H9 (cell line): ENCODE results near the gene RBFOX2. TPM values are rescaled to one million over a fixed set of nuclear protein-coding genes. Genes with fewer than 3 reads are reported as not detected.

Experiments used
- DNase-seq: peaks from one replicate; pipeline ENCODE4 v3.0.0-alpha.2; 2017
- H2AFZ ChIP-seq: one replicate; pipeline ENCODE4 v1.6.1; 2013; ENCODE audit warnings: mild to moderate bottlenecking, low read length, control low read depth, moderate library complexity
- H2AK5ac ChIP-seq: 2 replicates; pipeline ENCODE4 v1.6.1; 2013; ENCODE audit warnings: low read length, control low read depth, mixed read lengths; ENCODE audit not compliant: insufficient read length
- H2BK120ac ChIP-seq: one replicate; pipeline ENCODE4 v1.6.1; 2013; ENCODE audit warnings: low read depth, mild to moderate bottlenecking, low read length, control low read depth, inconsistent platforms; ENCODE audit not compliant: poor library complexity, severe bottlenecking
- H2BK12ac ChIP-seq: 2 replicates; pipeline ENCODE4 v1.6.1; 2013; ENCODE audit warnings: low read length, control low read depth, mixed read lengths, low read depth; ENCODE audit not compliant: insufficient read length
- H2BK15ac ChIP-seq: 2 replicates; pipeline ENCODE4 v1.6.1; 2013; ENCODE audit warnings: low read depth, low read length, control low read depth
- H2BK20ac ChIP-seq: one replicate; pipeline ENCODE4 v1.6.1; 2013; ENCODE audit warnings: low read depth, mild to moderate bottlenecking, low read length, control low read depth, inconsistent platforms; ENCODE audit not compliant: poor library complexity, severe bottlenecking
- H2BK5ac ChIP-seq: 2 replicates; pipeline ENCODE4 v1.6.1; 2013; ENCODE audit warnings: low read length, control low read depth, mixed read lengths; ENCODE audit not compliant: insufficient read length
- H3K14ac ChIP-seq: 2 replicates; pipeline ENCODE4 v1.6.1; 2013; ENCODE audit warnings: low read length, control low read depth; ENCODE audit not compliant: insufficient read depth
- H3K18ac ChIP-seq: 2 replicates; pipeline ENCODE4 v1.6.1; 2013; ENCODE audit warnings: low read depth, mild to moderate bottlenecking, mixed read lengths, low read length, control low read depth; ENCODE audit not compliant: insufficient read length
- H3K23ac ChIP-seq: 2 replicates; pipeline ENCODE4 v1.6.1; 2013; ENCODE audit warnings: low read length, control low read depth, mixed read lengths, low read depth; ENCODE audit not compliant: insufficient read length
- H3K23me2 ChIP-seq: 2 replicates; pipeline ENCODE4 v1.6.1; 2013; ENCODE audit warnings: low read depth, mild to moderate bottlenecking, mixed read lengths, low read length, control low read depth; ENCODE audit not compliant: insufficient read length, poor library complexity, severe bottlenecking
- H3K27ac ChIP-seq: 2 replicates; pipeline ENCODE4 v1.5.1; 2013; ENCODE audit warnings: low read length, control low read depth, mixed read lengths, low read depth; ENCODE audit not compliant: insufficient read length
- H3K27me3 ChIP-seq: 2 replicates; pipeline ENCODE4 v1.6.1; 2013; ENCODE audit warnings: low read length, control low read depth, inconsistent platforms; ENCODE audit not compliant: insufficient read depth
- H3K4ac ChIP-seq: 2 replicates; pipeline ENCODE4 v1.6.1; 2013; ENCODE audit warnings: low read depth, mild to moderate bottlenecking, control low read depth, inconsistent platforms, low read length, moderate library complexity
- H3K4me1 ChIP-seq: 2 replicates; pipeline ENCODE4 v1.6.1; 2013; ENCODE audit warnings: low read length, control low read depth, inconsistent platforms; ENCODE audit not compliant: insufficient read depth
- H3K4me2 ChIP-seq: 2 replicates; pipeline ENCODE4 v1.6.1; 2013; ENCODE audit warnings: low read length, control low read depth, mixed read lengths; ENCODE audit not compliant: insufficient read length, insufficient read depth
- H3K56ac ChIP-seq: 2 replicates; pipeline ENCODE4 v1.6.1; 2013; ENCODE audit warnings: low read depth, mild to moderate bottlenecking, mixed read lengths, low read length, control low read depth; ENCODE audit not compliant: insufficient read length
- H3K79me1 ChIP-seq: 2 replicates; pipeline ENCODE4 v1.6.1; 2013; ENCODE audit warnings: low read depth, mild to moderate bottlenecking, moderate library complexity, low read length, control low read depth, inconsistent platforms; ENCODE audit not compliant: insufficient read depth, poor library complexity, severe bottlenecking
- H3K79me2 ChIP-seq: 2 replicates; pipeline ENCODE4 v1.6.1; 2013; ENCODE audit warnings: low read length, control low read depth, inconsistent platforms; ENCODE audit not compliant: insufficient read depth
- H3K9ac ChIP-seq: 2 replicates; pipeline ENCODE4 v1.6.1; 2013; ENCODE audit warnings: low read length, control low read depth, mixed read lengths; ENCODE audit not compliant: insufficient read length; ENCODE audit errors: extremely low read depth
- H3K9me3 ChIP-seq: one replicate; pipeline ENCODE4 v1.6.1; 2013; ENCODE audit warnings: low read depth, low read length, inconsistent platforms; ENCODE audit not compliant: control insufficient read depth
- H3T11ph ChIP-seq: one replicate; pipeline ENCODE4 v1.6.1; 2013; ENCODE audit warnings: mild to moderate bottlenecking, low read length, control low read depth, inconsistent platforms
- H4K20me1 ChIP-seq: one replicate; pipeline ENCODE4 v1.6.1; 2013; ENCODE audit not compliant: control insufficient read depth, insufficient read length, insufficient read depth
- H4K5ac ChIP-seq: 2 replicates; pipeline ENCODE4 v1.6.1; 2013; ENCODE audit warnings: low read depth, mild to moderate bottlenecking, mixed read lengths, low read length, control low read depth; ENCODE audit not compliant: insufficient read length
- H4K8ac ChIP-seq: replicated peaks from 2 replicates; pipeline ENCODE4 v1.6.1; 2013; ENCODE audit warnings: low read length, control low read depth, mixed read lengths, low read depth; ENCODE audit not compliant: insufficient read length
- H4K91ac ChIP-seq: 2 replicates; pipeline ENCODE4 v1.6.1; 2013; ENCODE audit warnings: low read depth, mild to moderate bottlenecking, moderate library complexity, mixed read lengths, low read length, control low read depth; ENCODE audit not compliant: insufficient read length
- H3K27ac Mint-ChIP-seq, 3 experiments: 2 replicates in 2 of 3; 3 replicates in 1 of 3; pipeline ENCODE4 v1.8.0; 2020 to 2021; ENCODE audit warnings: mixed read lengths in 3 of 3, mild to moderate bottlenecking in 1 of 3, moderate library complexity in 1 of 3
- H3K27me3 Mint-ChIP-seq: 2 replicates; pipeline ENCODE4 v1.8.0; 2021; ENCODE audit warnings: low read depth, mild to moderate bottlenecking, moderate library complexity, mixed read lengths
- H3K36me3 Mint-ChIP-seq, 3 experiments: 2 replicates in 2 of 3; 3 replicates in 1 of 3; pipeline ENCODE4 v1.8.0; 2020 to 2021; ENCODE audit warnings: low read depth in 3 of 3, mixed read lengths in 3 of 3; ENCODE audit not compliant: insufficient read depth in 1 of 3
- H3K4me1 Mint-ChIP-seq, 2 experiments: 2 replicates each; pipeline ENCODE4 v1.8.0; 2020; ENCODE audit warnings: mixed read lengths in 2 of 2
- H3K4me3 Mint-ChIP-seq, 2 experiments: 2 replicates in 1 of 2; 3 replicates in 1 of 2; pipeline ENCODE4 v1.8.0; 2020 to 2021; ENCODE audit warnings: mild to moderate bottlenecking in 2 of 2, mixed read lengths in 2 of 2, moderate library complexity in 1 of 2
- H3K9me3 Mint-ChIP-seq, 2 experiments: 2 replicates in 1 of 2; 3 replicates in 1 of 2; pipeline ENCODE4 v1.8.0; 2020; ENCODE audit warnings: mild to moderate bottlenecking in 2 of 2, mixed read lengths in 2 of 2, moderate library complexity in 1 of 2
- CTCF ChIP-seq: fragments of 200-600 bp; sonication (generic); conservative IDR thresholded peaks from 3 replicates; pipeline ENCODE4 v1.8.0; 2021; ENCODE audit warnings: antibody characterized with exemption, mild to moderate bottlenecking
- WGBS: extraction: QIAGEN DNeasy Blood & Tissue Kit; methylation state at CpG from one replicate; pipeline ENCODE4 v1.1.7; 2013; ENCODE audit warnings: missing lambda C conversion rate, low lambda C conversion rate, mixed read lengths; ENCODE audit not compliant: insufficient read length; ENCODE audit errors: extremely low coverage; 5-methylcytosine and 5-hydroxymethylcytosine counted together
- total RNA-seq: library from RNA; stranded (reverse); gene quantifications from 2 replicates; pipeline ENCODE4 v1.2.1, GENCODE V29; 2021

RBFOX2 gene
- total RNA-seq, 1 experiment from 2014 or later, result 84.7 TPM

- no peaks in the 10 kb centered on the region for H3K9me3 Mint-ChIP-seq
- peak overlapping the region; percentile 90 to 99 (median 96) for H3K27ac Mint-ChIP-seq
- H3K4me1 Mint-ChIP-seq, result peaks cover 59% of the 10 kb centered on the region in 2 experiments
- no peak overlapping the region for H3T11ph ChIP-seq
- no peak overlapping the region for H3K23ac ChIP-seq
- no peak overlapping the region for H2AK5ac ChIP-seq
- H3K79me2 ChIP-seq, result peaks cover 10% of the 10 kb centered on the region; the same call in 1 of the 2 replicates
- WGBS, result no CpG with 5 or more reads among the region's 9 CpGs
- peak overlapping the region; percentile 50 for H3K9ac ChIP-seq
- peak overlapping the region; percentile 62 to 77 for H3K4me3 Mint-ChIP-seq
- H3K18ac ChIP-seq, result no peak overlapping the region
- peak overlapping the region; percentile 68 for H3K27ac ChIP-seq
- no peak overlapping the region for H2BK120ac ChIP-seq
- no peaks in the 10 kb centered on the region for H3K27me3 ChIP-seq
- no peaks in the 10 kb centered on the region for H3K36me3 Mint-ChIP-seq
- H3K14ac ChIP-seq, result no peak overlapping the region
- no peaks in the 10 kb centered on the region for H3K9me3 ChIP-seq
- H4K91ac ChIP-seq, result no peak overlapping the region
- H3K4me2 ChIP-seq, result peak overlapping the region; percentile 66
- no peak overlapping the region for H4K8ac ChIP-seq
- H3K79me1 ChIP-seq, result no peaks in the 10 kb centered on the region
- H2BK12ac ChIP-seq, result no peak overlapping the region
- DNase-seq, result peak; percentile 88
- H2BK20ac ChIP-seq, result no peak overlapping the region
- peaks cover 16% of the 10 kb centered on the region for H3K4me1 ChIP-seq
- no peak overlapping the region for H3K56ac ChIP-seq
- H3K27me3 Mint-ChIP-seq, result no peaks in the 10 kb centered on the region
- no peak overlapping the region for H2BK15ac ChIP-seq
- no peak overlapping the region for H4K5ac ChIP-seq
- H3K4ac ChIP-seq, result no peak overlapping the region
- no peak for TF ChIP-seq CTCF
- no peak overlapping the region for H2AFZ ChIP-seq
- no peaks in the 10 kb centered on the region for H3K23me2 ChIP-seq
- H2BK5ac ChIP-seq, result no peak overlapping the region
- H4K20me1 ChIP-seq, result no peaks in the 10 kb centered on the region
These were observed 113.8 kb downstream of the RBFOX2 start for GRCh38 chr22:35914665-35915476.
